Body of pancreas (tissue), 4 donors: Measurements from ENCODE around the gene BTNL9.
"Not testable (repeated sequence)": the region's sequence is repeated elsewhere in the genome, so short reads cannot be mapped to it uniquely, and the experiment has no call there.

Experiments used
- POLR2A ChIP-seq, 3 donors: fragments of 450-650 bp; IDR thresholded peaks; one replicate each; pipeline ENCODE4 v1.6.1; 2016; ENCODE audit warnings: antibody characterized with exemption in 3 of 3, mild to moderate bottlenecking in 2 of 3
- TF ChIP-seq, protein P1 (sequence below), 7 experiments: fragments of 450-650 bp in 4 of 7; fragments of 200-600 bp in 3 of 7; sonication (generic) in 3 of 7; IDR thresholded peaks; one replicate each; pipeline ENCODE4 v1.5.1; 2016 to 2019; ENCODE audit warnings: antibody characterized with exemption in 7 of 7

DNA sequence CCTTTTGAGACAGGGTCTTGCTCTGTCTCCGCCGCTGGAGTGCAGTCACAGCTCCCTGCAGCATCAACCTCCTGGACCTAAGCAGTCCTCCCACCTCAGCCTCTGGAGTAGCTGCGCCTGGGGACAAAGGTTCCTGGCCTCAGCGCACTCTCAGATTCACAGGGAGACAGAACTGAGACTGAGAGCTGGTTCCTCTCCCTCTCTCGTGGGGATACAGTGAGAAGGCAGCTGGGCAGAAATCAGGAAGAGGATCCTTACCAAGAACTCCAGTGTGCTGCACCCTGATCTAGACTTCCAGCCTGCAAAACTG is 64.1 kb downstream of the BTNL9 start:
- TF ChIP-seq, protein P1, sequence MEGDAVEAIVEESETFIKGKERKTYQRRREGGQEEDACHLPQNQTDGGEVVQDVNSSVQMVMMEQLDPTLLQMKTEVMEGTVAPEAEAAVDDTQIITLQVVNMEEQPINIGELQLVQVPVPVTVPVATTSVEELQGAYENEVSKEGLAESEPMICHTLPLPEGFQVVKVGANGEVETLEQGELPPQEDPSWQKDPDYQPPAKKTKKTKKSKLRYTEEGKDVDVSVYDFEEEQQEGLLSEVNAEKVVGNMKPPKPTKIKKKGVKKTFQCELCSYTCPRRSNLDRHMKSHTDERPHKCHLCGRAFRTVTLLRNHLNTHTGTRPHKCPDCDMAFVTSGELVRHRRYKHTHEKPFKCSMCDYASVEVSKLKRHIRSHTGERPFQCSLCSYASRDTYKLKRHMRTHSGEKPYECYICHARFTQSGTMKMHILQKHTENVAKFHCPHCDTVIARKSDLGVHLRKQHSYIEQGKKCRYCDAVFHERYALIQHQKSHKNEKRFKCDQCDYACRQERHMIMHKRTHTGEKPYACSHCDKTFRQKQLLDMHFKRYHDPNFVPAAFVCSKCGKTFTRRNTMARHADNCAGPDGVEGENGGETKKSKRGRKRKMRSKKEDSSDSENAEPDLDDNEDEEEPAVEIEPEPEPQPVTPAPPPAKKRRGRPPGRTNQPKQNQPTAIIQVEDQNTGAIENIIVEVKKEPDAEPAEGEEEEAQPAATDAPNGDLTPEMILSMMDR (IDR thresholded peaks at IDR 0.05): not testable (repeated sequence)
- not testable (repeated sequence) for TF ChIP-seq POLR2A (IDR thresholded peaks at IDR 0.05)
